Central memory CD4-positive, alpha-beta T cell (primary cell): ENCODE measurements around the gene KLHL28.

Source experiments
- DNase-seq: peaks from one replicate; pipeline ENCODE4 v3.0.0; 2022

Gene KLHL28

DNA sequence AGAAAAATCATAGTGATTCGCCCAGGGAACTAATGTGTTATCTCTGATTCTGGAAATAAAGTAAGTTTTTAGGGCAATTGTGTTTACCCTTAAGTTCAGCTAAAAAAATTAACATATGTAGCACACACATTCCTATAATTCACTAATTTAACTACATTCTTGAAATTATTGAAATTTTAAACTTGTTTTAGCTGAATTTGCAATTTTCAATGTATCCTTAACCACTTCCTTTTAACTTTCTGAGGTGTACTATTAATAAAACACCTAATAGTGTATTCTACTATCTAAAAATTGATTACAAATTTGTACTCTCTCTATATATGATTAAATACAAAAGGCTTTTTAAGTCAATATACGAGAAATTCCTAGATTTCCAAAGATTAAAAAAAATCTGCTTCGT lies 2.2 kb downstream of the KLHL28 start:
- DNase-seq, result no peak

DNA sequence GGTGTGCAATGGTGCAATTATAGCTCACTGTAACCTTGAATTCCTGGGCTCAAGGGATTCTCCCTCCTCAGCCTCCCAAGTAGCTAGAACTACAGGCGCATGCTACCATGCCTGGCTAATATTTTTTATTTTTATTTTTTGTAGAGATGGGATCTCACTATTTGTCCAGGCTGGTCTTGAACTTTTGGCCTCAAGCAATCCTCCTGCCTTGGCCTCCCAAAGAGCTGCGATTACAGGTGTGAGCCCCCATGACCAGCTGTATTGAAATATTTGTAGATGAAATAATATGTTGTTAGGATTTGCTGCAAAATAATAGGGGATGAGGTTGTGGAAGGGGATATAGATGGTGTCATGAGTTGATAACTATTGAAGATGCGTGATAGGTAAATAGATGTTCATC lies 4.9 kb downstream of the KLHL28 start:
- no peak for DNase-seq

GRCh38 chr14:44955528-44955927 lies 6.2 kb downstream of the KLHL28 start:
- no peak for DNase-seq

DNA sequence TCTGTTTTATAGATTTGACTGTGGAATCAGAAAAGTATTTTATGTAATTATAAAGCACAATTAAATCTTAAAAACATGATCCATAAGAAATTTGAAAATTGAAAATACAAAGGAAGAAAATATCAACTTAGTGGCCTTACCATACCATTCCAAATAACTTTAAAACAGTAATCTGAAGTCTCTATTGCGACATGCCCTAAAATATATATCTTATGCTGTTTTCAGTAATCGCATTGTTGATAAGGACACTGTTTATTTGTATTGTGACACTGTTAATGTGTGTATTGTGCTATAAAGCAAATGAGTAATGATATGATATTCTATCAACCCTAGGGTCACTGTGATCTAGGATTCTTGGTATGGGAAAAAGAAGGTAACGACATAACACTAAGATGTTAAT lies 7.0 kb downstream of the KLHL28 start:
- no peak for DNase-seq

DNA sequence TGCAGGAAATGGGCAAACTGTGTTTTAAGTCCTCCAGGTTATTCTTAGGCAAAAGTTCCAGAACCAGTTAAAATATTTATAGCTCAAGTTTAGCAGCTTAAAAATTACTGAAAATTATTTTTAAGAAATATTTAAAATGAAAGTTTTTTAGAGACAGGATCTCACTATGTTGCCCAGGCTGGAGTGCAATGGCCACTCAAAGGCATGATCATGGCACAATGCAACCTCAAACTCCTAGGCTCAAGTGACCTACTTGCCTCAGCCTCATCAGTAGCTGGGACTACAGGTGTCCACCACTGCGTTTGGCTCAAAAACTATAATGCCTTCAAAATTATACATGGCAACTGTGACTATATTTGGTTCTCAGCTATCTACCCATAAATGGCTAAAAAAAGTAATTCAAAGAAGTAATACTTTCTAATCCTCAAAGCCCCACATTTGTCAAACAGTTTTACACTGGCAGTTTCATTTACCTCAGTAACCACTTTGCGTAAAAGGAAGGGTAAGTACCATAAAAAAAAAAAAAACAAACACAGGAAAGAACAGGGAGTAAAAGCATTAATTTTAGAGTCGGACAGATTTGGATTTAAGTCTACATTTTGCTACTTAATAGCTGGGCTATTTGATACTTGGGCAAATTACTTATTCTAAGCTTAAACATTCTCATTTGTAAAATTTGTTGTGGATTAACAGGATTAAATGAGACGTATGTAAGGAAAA lies 9.2 kb downstream of the KLHL28 start:
- no peak for DNase-seq

GRCh38 chr14:44951051-44951450 lies 10.7 kb downstream of the KLHL28 start:
- DNase-seq, result no peak

DNA sequence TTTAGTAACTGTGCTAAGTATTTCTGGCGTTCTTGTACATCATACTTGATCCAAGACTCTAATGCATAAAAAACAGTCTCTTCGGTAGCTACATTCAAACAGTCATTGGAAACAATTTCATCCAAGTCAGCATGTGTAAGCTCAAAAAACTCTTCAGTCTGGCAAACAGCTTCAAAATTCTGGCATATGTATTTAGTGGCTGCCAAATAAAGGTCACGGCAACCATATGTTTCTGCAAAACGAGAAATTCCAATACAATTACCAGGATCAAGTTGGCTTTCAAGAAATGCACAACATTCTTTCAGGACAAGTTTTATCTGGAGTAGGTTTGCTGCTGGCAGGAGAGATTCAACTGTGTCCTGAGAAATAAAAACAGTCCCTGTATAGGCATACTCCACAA lies 16.5 kb downstream of the KLHL28 start:
- no peak for DNase-seq

DNA sequence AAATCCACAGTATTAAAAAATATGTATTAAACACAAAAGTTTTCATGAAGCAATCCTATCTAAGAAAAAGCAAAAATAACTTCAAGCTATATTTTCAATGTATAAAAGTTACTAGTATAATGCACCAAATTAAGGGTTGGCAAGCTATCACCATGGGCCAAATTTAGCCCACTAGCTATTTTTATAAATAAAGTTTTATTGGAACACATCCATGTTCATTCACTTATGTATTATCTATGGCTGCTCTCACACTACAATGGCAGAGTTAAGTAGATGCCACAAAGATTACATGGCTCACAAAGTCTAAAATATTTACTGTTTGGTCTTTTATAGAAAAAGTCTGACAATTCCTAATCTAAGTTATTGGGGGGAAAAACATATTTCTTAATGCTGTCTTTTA lies 17.6 kb downstream of the KLHL28 start:
- no peak for DNase-seq

GRCh38 chr14:44942436-44942835 lies 19.3 kb downstream of the KLHL28 start:
- DNase-seq, result no peak

GRCh38 chr14:44941591-44941990 lies 20.2 kb downstream of the KLHL28 start:
- DNase-seq, result no peak

- peak; percentile 25 for DNase-seq
These were observed 20.8 kb downstream of the KLHL28 start for GRCh38 chr14:44940944-44941343.

- DNase-seq, result no peak
These were observed 21.5 kb downstream of the KLHL28 start for GRCh38 chr14:44940211-44940610.

DNA sequence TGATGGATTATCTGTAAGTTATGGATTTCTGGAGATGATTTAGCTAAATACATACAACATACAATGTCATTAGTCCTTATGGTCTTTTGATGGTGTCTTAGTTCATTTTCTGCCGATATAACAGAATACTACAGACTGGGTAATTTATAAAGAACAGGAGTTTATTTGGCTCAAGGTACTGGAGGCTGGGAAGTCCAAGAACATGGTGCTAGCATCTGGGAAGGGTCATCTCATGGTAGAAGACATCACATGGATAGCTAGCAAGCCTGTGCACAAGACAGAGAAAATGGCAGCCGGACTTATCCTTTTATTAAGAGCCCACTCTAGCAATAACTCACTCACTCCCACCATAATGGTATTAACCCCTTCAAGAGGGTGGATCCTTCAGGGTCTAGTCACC lies 24.2 kb downstream of the KLHL28 start:
- no peak for DNase-seq

DNA sequence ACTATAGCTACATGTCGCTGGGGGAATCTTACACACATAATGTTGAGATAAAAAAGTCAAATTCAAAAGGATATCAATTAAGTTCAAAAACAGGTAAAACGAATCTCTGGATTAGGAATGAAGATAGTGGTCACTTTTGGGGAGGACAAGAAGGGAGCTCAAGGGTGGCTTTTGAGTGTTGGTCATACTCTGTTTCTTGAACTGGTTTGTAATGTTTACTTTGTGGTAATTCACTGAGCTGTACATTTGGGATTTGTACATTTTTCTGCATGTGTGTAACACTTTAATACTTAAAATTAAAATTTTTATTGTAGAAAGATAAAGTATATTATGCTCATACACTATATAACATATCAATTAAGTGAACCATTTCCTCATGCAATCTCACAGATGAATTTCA lies 26.6 kb downstream of the KLHL28 start:
- DNase-seq, result no peak

DNA sequence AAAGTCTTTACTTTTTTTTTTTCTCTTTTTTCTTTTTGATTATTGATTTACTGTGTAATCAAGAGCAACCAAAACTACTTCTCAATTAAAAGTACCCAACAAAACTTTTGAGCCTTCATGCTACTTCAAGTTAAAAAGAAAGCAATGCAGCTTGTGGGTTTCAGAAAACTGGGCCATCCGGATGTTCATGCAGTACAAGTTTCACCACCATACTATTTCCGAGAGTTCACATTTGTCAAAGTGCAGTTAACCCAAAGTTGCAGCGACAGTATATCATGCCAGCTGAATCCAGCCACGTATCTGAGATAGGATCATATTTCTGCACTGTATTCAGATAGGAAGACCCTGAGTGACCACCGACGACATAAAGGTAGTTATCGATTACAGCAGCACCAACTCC lies 33.0 kb downstream of the KLHL28 start:
- peak; percentile 43 for DNase-seq

DNA sequence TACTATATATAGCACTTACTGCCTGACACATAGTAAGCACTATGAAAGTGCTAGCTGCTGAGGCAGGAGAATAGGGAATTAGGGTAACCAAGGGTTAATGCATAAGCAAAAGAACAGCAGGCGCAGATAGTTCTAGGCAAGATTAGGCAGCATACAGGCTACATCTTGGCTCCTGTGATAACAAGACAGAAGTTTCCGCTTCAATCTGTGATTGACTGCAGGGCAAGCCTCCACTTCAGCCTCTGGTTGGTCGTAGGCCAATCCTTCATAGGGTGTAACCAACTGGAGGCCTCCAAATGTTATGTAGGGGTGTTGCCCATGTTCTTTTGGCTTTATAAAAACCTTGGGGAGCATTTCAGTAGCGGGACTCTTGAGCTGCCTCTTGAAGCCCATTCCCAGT lies 46.9 kb downstream of the KLHL28 start:
- no peak for DNase-seq

GRCh38 chr14:44912041-44912869 lies 49.5 kb downstream of the KLHL28 start:
- no peak for DNase-seq

DNA sequence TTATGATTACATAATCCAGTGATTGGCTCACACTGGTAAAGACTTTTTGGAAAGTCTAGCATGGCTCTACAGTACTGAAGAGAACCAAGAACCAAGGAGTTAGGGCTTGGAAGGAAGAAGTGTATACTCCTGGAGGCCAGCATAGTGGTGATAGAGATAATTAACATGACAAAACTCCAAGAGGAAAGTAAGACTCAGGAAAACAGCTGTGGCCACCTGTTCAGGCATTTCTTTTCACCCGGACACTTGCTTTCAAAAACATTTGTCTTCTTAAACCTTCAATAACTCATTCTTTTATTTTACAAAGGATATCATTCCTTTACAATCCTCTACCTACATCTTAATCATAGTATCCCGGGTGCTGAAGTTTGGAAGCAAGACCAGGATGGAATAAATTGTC lies 50.9 kb downstream of the KLHL28 start:
- DNase-seq, result no peak

DNA sequence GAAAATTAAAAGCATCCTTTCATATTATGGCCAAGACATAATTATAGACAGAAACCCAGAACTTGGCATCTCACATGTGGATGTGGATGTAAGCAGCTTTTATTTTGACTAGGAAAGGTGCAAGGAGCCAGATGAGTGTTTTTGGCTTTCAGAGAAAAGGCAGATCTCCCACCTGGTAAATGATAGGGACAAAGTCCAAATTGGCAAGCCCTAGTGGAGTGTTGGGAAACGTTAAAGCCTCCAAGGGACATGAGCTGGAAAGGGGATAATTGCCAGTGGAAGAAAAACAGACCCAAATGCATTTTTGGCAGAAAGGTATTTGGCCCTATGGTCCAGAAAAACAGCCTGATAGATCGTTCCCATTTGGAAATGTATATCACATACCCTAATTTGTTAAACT lies 60.1 kb downstream of the KLHL28 start:
- DNase-seq, result no peak

DNA sequence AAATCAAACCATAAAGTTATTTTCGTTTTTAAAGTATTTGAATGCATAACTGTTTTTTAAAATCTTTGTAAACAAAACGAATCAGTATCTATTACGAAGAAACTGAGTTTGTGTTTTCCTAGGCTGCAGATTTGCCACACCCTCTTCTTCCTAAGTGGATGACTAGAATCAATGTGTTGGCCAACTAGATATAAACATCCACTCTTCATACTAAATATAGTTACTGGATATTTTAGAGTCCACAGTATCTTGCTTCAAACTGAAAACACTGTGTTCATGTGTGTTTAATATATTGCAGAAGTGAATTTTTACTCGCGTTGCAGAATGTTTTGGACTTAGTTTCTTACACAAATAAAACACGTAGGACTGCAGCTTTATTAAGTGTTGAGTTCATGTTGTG lies 63.2 kb downstream of the KLHL28 start:
- no peak for DNase-seq

DNA sequence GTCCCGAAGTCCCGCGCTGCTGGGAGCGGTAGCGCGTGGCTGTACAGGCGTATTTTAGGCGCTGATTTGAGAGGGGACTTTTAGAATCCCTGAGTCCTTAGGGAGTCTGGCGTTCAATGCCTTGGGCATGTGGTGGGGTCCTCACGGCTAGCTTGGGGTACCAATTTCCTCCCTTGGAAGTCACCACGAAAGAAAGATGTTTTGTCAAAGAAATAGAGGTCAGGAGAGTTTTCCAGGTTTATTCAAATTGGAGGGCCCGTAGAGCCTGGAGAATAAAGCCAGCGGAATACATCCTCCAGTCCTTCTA lies 63.9 kb downstream of the KLHL28 start:
- no peak for DNase-seq

- DNase-seq, result peak; percentile 92
These were observed 64.5 kb downstream of the KLHL28 start for GRCh38 chr14:44897041-44897844.

DNA sequence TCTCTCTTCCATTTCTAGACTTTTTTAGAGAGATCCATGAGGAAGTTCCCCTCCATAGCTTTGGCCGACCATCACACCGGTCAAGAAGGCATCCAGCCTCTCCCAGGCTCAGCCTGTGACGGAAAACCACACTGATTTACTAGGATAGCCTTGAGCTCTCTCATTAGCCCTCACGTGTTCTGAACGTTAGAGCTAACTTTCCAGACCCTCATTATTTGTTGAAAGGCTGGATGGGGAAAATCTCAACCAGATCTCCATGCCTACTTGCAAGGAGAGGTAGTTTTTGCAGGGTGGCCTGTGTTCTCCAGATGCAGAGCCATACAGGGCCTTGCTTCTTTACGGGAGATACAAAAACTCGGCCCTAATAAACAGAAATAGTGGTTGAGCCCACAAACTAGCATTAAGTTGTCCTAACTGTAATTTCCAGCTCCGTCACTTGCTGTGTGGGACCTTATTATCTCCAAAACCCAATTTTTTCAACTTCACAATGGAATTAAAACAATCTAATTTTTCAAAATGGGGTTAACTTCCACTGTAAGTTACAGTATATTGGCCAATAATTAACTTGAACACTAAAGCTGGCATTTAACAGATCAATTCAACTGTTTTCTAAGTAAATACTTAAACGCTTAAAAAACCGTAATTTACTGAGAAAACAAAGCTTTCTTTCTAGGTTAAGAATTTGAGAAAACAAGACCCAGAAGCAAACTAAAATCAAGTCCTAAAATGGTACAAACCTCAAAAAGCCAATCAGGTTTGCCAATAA lies 65.3 kb downstream of the KLHL28 start:
- DNase-seq, result no peak
